PC-9 (cell line): ENCODE data around the gene DUS2. TPM values are rescaled to one million over a fixed set of nuclear protein-coding genes. Genes with fewer than 3 reads are reported as not detected.

Experiments used
- BruUV-seq: library from RNA; stranded (reverse); fragments of 400-500 nt; replicated peaks from 2 replicates; lab custom pipeline; 2021; lab: Mats Ljungman, UMichigan
- CTCF ChIA-PET: fragments of 300-600 bp; sonication (Branson Sonifier 250); formaldehyde crosslinking; loops from one replicate; lab custom pipeline; 2022; ENCODE audit warnings: antibody characterized with exemption; lab: Charles Lee
- POLR2A ChIA-PET: fragments of 300-600 bp; sonication (Branson Sonifier 250); formaldehyde crosslinking; loops from one replicate; lab custom pipeline; 2022; ENCODE audit warnings: antibody characterized with exemption; ENCODE audit not compliant: unreplicated experiment; lab: Charles Lee
- DNase-seq, 2 experiments: peaks; one replicate each; pipeline versions ENCODE4 v3.0.0 to v3.0.0-alpha.2; 2015 to 2022; ENCODE audit warnings: mixed read lengths in 1 of 2
- H2AFZ ChIP-seq: fragments of 200-600 bp; sonication (generic); 2 replicates; pipeline ENCODE4 v1.8.1; 2017; ENCODE audit warnings: antibody characterized with exemption
- H3F3A ChIP-seq: fragments of 200-600 bp; sonication (generic); 2 replicates; pipeline ENCODE4 v1.8.1; 2017; ENCODE audit warnings: antibody characterized with exemption, mild to moderate bottlenecking, low read depth; ENCODE audit not compliant: insufficient read depth
- H3K27ac ChIP-seq: fragments of 200-600 bp; sonication (generic); 2 replicates; pipeline ENCODE4 v1.6.1; 2016; ENCODE audit warnings: mixed run types
- H3K27me3 ChIP-seq: fragments of 200-600 bp; sonication (generic); 2 replicates; pipeline ENCODE4 v1.6.1; 2016; ENCODE audit warnings: low read depth, mixed run types; ENCODE audit not compliant: insufficient read depth
- H3K36me3 ChIP-seq: fragments of 200-600 bp; sonication (generic); 2 replicates; pipeline ENCODE4 v1.6.1; 2016; ENCODE audit warnings: low read depth, mixed run types
- H3K4me1 ChIP-seq: fragments of 200-600 bp; sonication (generic); replicated peaks from 2 replicates; pipeline ENCODE4 v1.6.1; 2016; ENCODE audit warnings: mixed run types; ENCODE audit not compliant: insufficient read depth
- H3K4me2 ChIP-seq: fragments of 200-600 bp; sonication (generic); 2 replicates; pipeline ENCODE4 v1.6.1; 2017; ENCODE audit warnings: mixed run types
- H3K4me3 ChIP-seq: fragments of 200-600 bp; sonication (generic); 2 replicates; pipeline ENCODE4 v1.6.1; 2016; ENCODE audit warnings: mixed run types
- H3K79me2 ChIP-seq: fragments of 200-600 bp; sonication (generic); 2 replicates; pipeline ENCODE4 v1.6.1; 2017; ENCODE audit warnings: low read depth, mixed run types
- H3K9me2 ChIP-seq: fragments of 200-600 bp; sonication (generic); 2 replicates; pipeline ENCODE4 v1.8.1; 2017; ENCODE audit warnings: mild to moderate bottlenecking; ENCODE audit not compliant: insufficient read depth
- H3K9me3 ChIP-seq: fragments of 200-600 bp; sonication (generic); 2 replicates; pipeline ENCODE4 v1.8.1; 2016; ENCODE audit warnings: low read depth; ENCODE audit not compliant: insufficient read depth
- H4K20me1 ChIP-seq: fragments of 200-600 bp; sonication (generic); 2 replicates; pipeline ENCODE4 v1.8.1; 2017; ENCODE audit not compliant: insufficient read depth
- EZH2 ChIP-seq: fragments of 200-600 bp; sonication (generic); IDR thresholded peaks from 2 replicates; pipeline ENCODE4 v1.8.0; 2017; ENCODE audit warnings: antibody characterized with exemption, low read depth
- intact Hi-C: fragments of 100-400 bp; cut with micrococcal nuclease; formaldehyde crosslinking; loops from one replicate; pipeline ENCODE4 v1.10.0; 2022; ENCODE audit not compliant: unreplicated experiment
- total RNA-seq: library from RNA; stranded (reverse); gene quantifications from 2 replicates; pipeline ENCODE4 v1.2.3, GENCODE V29; 2021
- TF ChIP-seq, protein P1 (sequence below): fragments of 200-600 bp; sonication (generic); conservative IDR thresholded peaks from 2 replicates; pipeline ENCODE4 v1.6.1; 2017; ENCODE audit warnings: mixed run types, antibody characterized with exemption, mild to moderate bottlenecking, moderate library complexity

Gene DUS2
- total RNA-seq, 1 experiment from 2014 or later: 29.7 TPM

DNA sequence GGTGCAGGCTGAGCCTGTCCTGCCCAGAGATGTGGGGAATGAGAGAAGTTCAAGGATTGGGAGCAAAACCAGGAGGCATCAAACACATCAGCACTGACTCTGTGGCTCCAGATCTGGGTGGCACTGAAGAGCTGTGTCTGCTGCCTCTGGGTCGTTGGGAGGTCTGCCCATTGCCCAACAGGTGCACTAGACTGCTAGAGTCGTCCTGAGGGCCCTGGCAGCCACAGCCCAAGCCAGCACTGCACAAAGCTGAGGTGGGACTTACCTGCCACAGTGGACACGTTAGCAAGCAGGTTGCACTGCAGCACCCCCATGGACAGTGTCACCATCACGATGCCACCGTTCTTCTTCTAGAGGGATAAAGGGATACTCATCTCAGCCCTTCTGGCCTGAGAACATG lies 46.1 kb upstream of the DUS2 start:
- Histone ChIP-seq H3K4me3 (no peak overlapping the region), H3K4me2 (no peak overlapping the region), H3K36me3 (no peaks in the 10 kb centered on the region), H3F3A (0 out of 2 replicates have a peak, but pooled peaks cover 4% of the 10 kb centered on the region), H4K20me1 (no peaks in the 10 kb centered on the region), H3K79me2 (no peaks in the 10 kb centered on the region), H2AFZ (no peak overlapping the region), H3K27me3 (no peaks in the 10 kb centered on the region), H3K9me2 (no peaks in the 10 kb centered on the region), H3K27ac (no peak overlapping the region), H3K4me1 (0 out of 2 replicates have a peak, but pooled peaks cover 4% of the 10 kb centered on the region), H3K9me3 (no peaks in the 10 kb centered on the region)
- no peak for DNase-seq
- ChIA-PET CTCF (no interaction called here), POLR2A (interaction anchor here (0.6 kb wide), 1 partner anchor 8 kb away, joined by 4 read pairs; no protein-coding TSS in a partner anchor)
- TF ChIP-seq, protein P1, sequence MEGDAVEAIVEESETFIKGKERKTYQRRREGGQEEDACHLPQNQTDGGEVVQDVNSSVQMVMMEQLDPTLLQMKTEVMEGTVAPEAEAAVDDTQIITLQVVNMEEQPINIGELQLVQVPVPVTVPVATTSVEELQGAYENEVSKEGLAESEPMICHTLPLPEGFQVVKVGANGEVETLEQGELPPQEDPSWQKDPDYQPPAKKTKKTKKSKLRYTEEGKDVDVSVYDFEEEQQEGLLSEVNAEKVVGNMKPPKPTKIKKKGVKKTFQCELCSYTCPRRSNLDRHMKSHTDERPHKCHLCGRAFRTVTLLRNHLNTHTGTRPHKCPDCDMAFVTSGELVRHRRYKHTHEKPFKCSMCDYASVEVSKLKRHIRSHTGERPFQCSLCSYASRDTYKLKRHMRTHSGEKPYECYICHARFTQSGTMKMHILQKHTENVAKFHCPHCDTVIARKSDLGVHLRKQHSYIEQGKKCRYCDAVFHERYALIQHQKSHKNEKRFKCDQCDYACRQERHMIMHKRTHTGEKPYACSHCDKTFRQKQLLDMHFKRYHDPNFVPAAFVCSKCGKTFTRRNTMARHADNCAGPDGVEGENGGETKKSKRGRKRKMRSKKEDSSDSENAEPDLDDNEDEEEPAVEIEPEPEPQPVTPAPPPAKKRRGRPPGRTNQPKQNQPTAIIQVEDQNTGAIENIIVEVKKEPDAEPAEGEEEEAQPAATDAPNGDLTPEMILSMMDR: no peak
- TF ChIP-seq EZH2: no peak
- intact Hi-C loops: no loop called here
- no TSS peak for BruUV-seq

DNA sequence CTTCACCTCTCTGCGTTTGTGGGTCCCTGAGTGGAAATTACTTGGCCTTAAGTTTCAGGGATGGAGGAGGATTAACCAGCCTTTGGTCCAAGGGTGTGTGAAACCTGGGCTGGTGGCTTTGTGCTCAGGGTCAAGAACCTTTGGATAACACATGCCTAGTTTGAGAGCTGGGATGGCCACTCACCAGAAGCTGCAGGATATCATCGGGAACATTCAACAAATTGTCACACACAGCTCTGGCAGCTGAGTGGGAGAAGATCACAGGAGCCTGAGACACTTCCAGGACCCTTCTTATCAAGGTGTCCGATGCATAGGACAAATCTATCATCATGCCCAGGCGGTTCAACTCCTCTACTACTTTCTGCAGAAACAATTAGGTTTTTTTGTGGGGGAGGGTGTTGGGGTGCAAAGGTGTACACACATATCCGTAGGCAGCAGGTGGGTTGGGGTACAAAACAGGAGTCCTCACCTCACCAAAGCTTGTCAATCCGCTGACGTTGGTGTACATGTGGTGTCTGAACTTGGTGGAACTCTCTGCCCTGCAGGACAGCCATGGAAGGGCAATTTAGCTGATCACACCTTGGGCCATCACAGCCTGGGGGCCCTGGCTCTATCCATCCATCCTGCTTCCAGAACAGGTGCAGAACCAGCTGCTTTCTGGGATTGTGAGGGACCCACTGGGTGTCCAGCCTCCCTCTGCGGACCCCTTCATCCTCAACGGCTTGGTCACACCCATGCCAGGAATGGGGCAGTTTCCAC lies 45.4 kb upstream of the DUS2 start:
- Histone ChIP-seq H3K9me3 (no peaks in the 10 kb centered on the region), H3F3A (0 out of 2 replicates have a peak, but pooled peaks cover 4% of the 10 kb centered on the region), H2AFZ (no peak overlapping the region), H3K4me2 (no peak overlapping the region), H3K36me3 (no peaks in the 10 kb centered on the region), H3K9me2 (no peaks in the 10 kb centered on the region), H3K4me1 (0 out of 2 replicates have a peak, but pooled peaks cover 4% of the 10 kb centered on the region), H3K4me3 (no peak overlapping the region), H3K27me3 (no peaks in the 10 kb centered on the region), H3K27ac (no peak overlapping the region), H4K20me1 (no peaks in the 10 kb centered on the region), H3K79me2 (no peaks in the 10 kb centered on the region)
- TF ChIP-seq EZH2: no peak
- TF ChIP-seq, protein P1: no peak
- BruUV-seq: no TSS peak
- CTCF ChIA-PET: no interaction called here
- DNase-seq: no peak
- intact Hi-C loops: no loop called here
- POLR2A ChIA-PET: interaction anchor here (0.6 kb wide), 1 partner anchor 9 kb away, joined by 4 read pairs; no protein-coding TSS in a partner anchor

- no peaks in the 10 kb centered on the region for H4K20me1 ChIP-seq
- no peaks in the 10 kb centered on the region for H3K36me3 ChIP-seq
- BruUV-seq: no TSS peak
- no peak within 1 kb of the TSS for H3K4me2 ChIP-seq
- H3K9me2 ChIP-seq: no peaks in the 10 kb centered on the region
- TF ChIP-seq, protein P1: no peak
- no peak for TF ChIP-seq EZH2
- H3K4me3 ChIP-seq: no peak within 1 kb of the TSS
- POLR2A ChIA-PET: no interaction called here
- peaks cover 5% of the 10 kb centered on the region for H3K4me1 ChIP-seq
- no peaks in the 10 kb centered on the region for H3K27me3 ChIP-seq
- CTCF ChIA-PET: no interaction called here
- H3K79me2 ChIP-seq: no peaks in the 10 kb centered on the region
- H3K27ac ChIP-seq: no peak within 1 kb of the TSS
- no peak within 1 kb of the TSS for H2AFZ ChIP-seq
- no peaks in the 10 kb centered on the region for H3K9me3 ChIP-seq
- intact Hi-C loops: no loop called here
- no peaks in the 10 kb centered on the region for H3F3A ChIP-seq
- no peak for DNase-seq
Observed at GRCh38 chr16:67979955-67980678, 43.0 kb upstream of the DUS2 start, which contains the start of gene DPEP3. Gene DPEP3, minus strand, starts transcription at chr16:67980499. Its CDS starts 119 bp downstream, at chr16:67980380.
